Colonic mucosa (tissue), 4 donors: ENCODE data around the gene IZUMO1R. TPM values are rescaled to one million over a fixed set of nuclear protein-coding genes. Genes with fewer than 3 reads are reported as not detected.

ENCODE experiments used
- DNase-seq: peaks from one replicate; pipeline ENCODE4 v3.0.0-alpha.2; 2020
- H3K27ac ChIP-seq: fragments of 200-600 bp; one replicate; pipeline ENCODE4 v1.8.0; 2021
- H3K27me3 ChIP-seq: fragments of 200-600 bp; one replicate; pipeline ENCODE4 v1.8.0; 2021
- H3K36me3 ChIP-seq: fragments of 200-600 bp; one replicate; pipeline ENCODE4 v1.8.0; 2021
- H3K4me1 ChIP-seq: fragments of 200-600 bp; one replicate; pipeline ENCODE4 v1.8.0; 2021; ENCODE audit warnings: mild to moderate bottlenecking
- H3K4me3 ChIP-seq: fragments of 200-600 bp; one replicate; pipeline ENCODE4 v1.8.0; 2021
- H3K9ac ChIP-seq, 2 donors: one replicate each; pipeline ENCODE4 v1.7.0; 2013; ENCODE audit warnings: control low read depth in 2 of 2, low read depth in 2 of 2, low read length in 2 of 2
- H3K9me3 ChIP-seq: fragments of 200-600 bp; one replicate; pipeline ENCODE4 v1.8.0; 2021
- CTCF ChIP-seq: fragments of 200-600 bp; IDR thresholded peaks from one replicate; pipeline ENCODE4 v1.8.0; 2022; ENCODE audit warnings: antibody characterized with exemption, mild to moderate bottlenecking
- intact Hi-C: fragments of 100-400 bp; cut with DNase I; formaldehyde crosslinking; loops from one replicate; pipeline ENCODE4 v1.14.1; 2022
- total RNA-seq, 2 donors: library from RNA; stranded (reverse); fragmentation: NEBNext Ultra II Directional in 1 of 2; extraction: Animal tissue kit (Norgen Biotek cat#: 25700) in 1 of 2; gene quantifications; one replicate each; pipeline ENCODE4 v1.2.1, GENCODE V29; 2021
- donor health status: healthy.
- donor health status: DM: no; HTN: no; CAD: no.
- donor health status: DM: no; HTN: no; CAD: no.

Gene IZUMO1R
- total RNA-seq, 2 donors from 2014 or later, result not detected

GRCh38 chr11:94302776-94303175, 1.6 kb upstream of the IZUMO1R start:
- no peak for DNase-seq
- intact Hi-C loops, result no loop called here
- no peak overlapping the region for H3K4me3 ChIP-seq
- no peak overlapping the region for H3K9ac ChIP-seq
- TF ChIP-seq CTCF, result no peak
- H3K4me1 ChIP-seq, result no peaks in the 10 kb centered on the region
- no peaks in the 10 kb centered on the region for H3K27me3 ChIP-seq
- H3K36me3 ChIP-seq, result no peaks in the 10 kb centered on the region
- no peaks in the 10 kb centered on the region for H3K9me3 ChIP-seq
- no peak overlapping the region for H3K27ac ChIP-seq

DNA sequence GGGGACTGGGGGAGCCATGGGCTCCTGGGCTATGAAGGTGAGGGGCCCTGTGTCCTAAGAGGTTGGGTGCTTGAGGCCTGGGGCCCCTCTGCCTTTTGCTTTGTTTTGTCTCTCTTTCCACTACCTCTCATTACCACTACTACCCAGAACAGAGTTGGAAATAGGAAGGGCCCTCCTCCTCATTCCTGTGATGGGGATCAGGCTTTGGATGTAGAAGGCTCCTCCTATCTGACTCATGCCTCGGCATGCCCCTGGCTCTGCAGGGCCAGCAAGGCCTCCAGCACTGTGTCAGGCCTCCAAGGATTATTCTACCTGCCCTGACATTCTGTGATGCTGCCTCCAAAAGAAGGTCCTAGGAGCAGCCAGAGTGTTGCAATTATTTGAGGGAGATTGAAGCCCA, 766 bp downstream of the IZUMO1R start:
- no peaks in the 10 kb centered on the region for H3K27me3 ChIP-seq
- no peaks in the 10 kb centered on the region for H3K4me1 ChIP-seq
- intact Hi-C loops, result no loop called here
- no peak overlapping the region for H3K4me3 ChIP-seq
- no peak overlapping the region for H3K27ac ChIP-seq
- TF ChIP-seq CTCF, result no peak
- H3K36me3 ChIP-seq, result no peaks in the 10 kb centered on the region
- no peak overlapping the region for H3K9ac ChIP-seq
- DNase-seq, result no peak
- H3K9me3 ChIP-seq, result no peaks in the 10 kb centered on the region

DNA sequence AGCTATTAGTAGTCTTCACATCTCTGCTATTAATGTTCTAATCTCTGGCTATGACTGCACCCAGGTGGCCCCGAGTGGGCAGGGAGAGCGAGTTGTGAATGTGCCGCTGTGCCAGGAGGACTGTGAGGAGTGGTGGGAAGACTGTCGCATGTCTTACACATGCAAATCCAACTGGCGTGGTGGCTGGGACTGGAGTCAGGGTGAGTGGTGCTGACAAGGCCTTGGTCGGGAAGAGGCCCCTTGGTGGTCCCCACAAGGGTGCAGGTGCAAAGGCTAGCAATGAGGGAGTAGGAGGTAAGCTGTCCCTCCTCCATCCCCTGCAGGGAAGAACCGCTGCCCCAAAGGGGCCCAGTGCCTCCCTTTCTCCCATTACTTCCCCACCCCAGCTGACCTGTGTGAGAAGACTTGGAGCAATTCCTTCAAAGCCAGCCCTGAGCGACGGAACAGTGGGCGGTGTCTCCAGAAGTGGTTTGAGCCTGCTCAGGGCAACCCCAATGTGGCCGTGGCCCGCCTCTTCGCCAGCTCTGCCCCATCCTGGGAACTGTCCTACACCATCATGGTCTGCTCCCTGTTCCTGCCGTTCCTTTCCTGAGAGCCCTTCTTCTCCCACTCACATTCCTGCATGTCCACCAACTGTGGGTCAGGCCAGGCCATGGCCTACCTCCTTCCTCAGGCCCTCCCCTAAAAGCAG, 2.9 kb downstream of the IZUMO1R start:
- TF ChIP-seq CTCF, result no peak
- no peaks in the 10 kb centered on the region for H3K36me3 ChIP-seq
- no peaks in the 10 kb centered on the region for H3K9me3 ChIP-seq
- no peak overlapping the region for H3K9ac ChIP-seq
- H3K4me3 ChIP-seq, result no peak overlapping the region
- no peaks in the 10 kb centered on the region for H3K27me3 ChIP-seq
- intact Hi-C loops, result no loop called here
- no peak overlapping the region for H3K27ac ChIP-seq
- no peaks in the 10 kb centered on the region for H3K4me1 ChIP-seq
- no peak for DNase-seq

- H3K9ac ChIP-seq, result no peak overlapping the region
- no peaks in the 10 kb centered on the region for H3K9me3 ChIP-seq
- no peak overlapping the region for H3K4me3 ChIP-seq
- no peak overlapping the region for H3K27ac ChIP-seq
- H3K27me3 ChIP-seq, result no peaks in the 10 kb centered on the region
- H3K4me1 ChIP-seq, result no peaks in the 10 kb centered on the region
- TF ChIP-seq CTCF, result no peak
- no peak for DNase-seq
- H3K36me3 ChIP-seq, result no peaks in the 10 kb centered on the region
- intact Hi-C loops, result no loop called here
Observed at GRCh38 chr11:94308024-94308423, 3.6 kb downstream of the IZUMO1R start.

GRCh38 chr11:94309757-94310156, 5.4 kb downstream of the IZUMO1R start:
- H3K36me3 ChIP-seq, result no peaks in the 10 kb centered on the region
- H3K4me3 ChIP-seq, result no peak overlapping the region
- no peak for TF ChIP-seq CTCF
- no peak overlapping the region for H3K9ac ChIP-seq
- intact Hi-C loops, result no loop called here
- H3K27ac ChIP-seq, result no peak overlapping the region
- H3K9me3 ChIP-seq, result no peaks in the 10 kb centered on the region
- no peaks in the 10 kb centered on the region for H3K27me3 ChIP-seq
- H3K4me1 ChIP-seq, result no peaks in the 10 kb centered on the region
- DNase-seq, result no peak
